Omental fat pad (tissue), 4 donors: ENCODE results near the gene TMEM120A. TPM values are rescaled to one million over a fixed set of nuclear protein-coding genes. Genes with fewer than 3 reads are reported as not detected.
A peak's percentile ranks its signal among the peaks of the same experiment; 100 is the strongest.
"Not testable (repeated sequence)": the region's sequence is repeated elsewhere in the genome, so short reads cannot be mapped to it uniquely, and the experiment has no call there.

Experiments
- ATAC-seq: fragments of 150-250 bp; one replicate; pipeline ENCODE4 v1.9.1; 2016; ENCODE audit warnings: mild to moderate bottlenecking, moderate library complexity; ENCODE audit not compliant: low FRiP score
- DNase-seq: peaks from one replicate; pipeline ENCODE4 v3.0.0-alpha.2; 2019; ENCODE audit warnings: low spot score
- total RNA-seq, 4 donors: library from RNA; depleted of rRNA; stranded (reverse); fragments of >200 nt; gene quantifications; one replicate each; pipeline ENCODE4 v1.1.0, GENCODE V29; 2016
- TF ChIP-seq, protein P1 (sequence below), 3 donors: fragments of 450-650 bp; IDR thresholded peaks; one replicate each; pipeline ENCODE4 v1.5.1; 2016 to 2017; ENCODE audit warnings: antibody characterized with exemption in 3 of 3, mild to moderate bottlenecking in 3 of 3, moderate library complexity in 2 of 3

The TMEM120A gene
- total RNA-seq, 4 donors from 2014 or later = 34.9 to 104 (median 51.5) TPM

- DNase-seq = peak; percentile 71
- TF ChIP-seq, protein P1, sequence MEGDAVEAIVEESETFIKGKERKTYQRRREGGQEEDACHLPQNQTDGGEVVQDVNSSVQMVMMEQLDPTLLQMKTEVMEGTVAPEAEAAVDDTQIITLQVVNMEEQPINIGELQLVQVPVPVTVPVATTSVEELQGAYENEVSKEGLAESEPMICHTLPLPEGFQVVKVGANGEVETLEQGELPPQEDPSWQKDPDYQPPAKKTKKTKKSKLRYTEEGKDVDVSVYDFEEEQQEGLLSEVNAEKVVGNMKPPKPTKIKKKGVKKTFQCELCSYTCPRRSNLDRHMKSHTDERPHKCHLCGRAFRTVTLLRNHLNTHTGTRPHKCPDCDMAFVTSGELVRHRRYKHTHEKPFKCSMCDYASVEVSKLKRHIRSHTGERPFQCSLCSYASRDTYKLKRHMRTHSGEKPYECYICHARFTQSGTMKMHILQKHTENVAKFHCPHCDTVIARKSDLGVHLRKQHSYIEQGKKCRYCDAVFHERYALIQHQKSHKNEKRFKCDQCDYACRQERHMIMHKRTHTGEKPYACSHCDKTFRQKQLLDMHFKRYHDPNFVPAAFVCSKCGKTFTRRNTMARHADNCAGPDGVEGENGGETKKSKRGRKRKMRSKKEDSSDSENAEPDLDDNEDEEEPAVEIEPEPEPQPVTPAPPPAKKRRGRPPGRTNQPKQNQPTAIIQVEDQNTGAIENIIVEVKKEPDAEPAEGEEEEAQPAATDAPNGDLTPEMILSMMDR (IDR thresholded peaks at IDR 0.05) = peak in 2 of 3 donors; percentile 10 to 69
- ATAC-seq = peak; percentile 54
Measured at GRCh38 chr7:76020031-76020714, 25.8 kb upstream of the TMEM120A start.

DNA sequence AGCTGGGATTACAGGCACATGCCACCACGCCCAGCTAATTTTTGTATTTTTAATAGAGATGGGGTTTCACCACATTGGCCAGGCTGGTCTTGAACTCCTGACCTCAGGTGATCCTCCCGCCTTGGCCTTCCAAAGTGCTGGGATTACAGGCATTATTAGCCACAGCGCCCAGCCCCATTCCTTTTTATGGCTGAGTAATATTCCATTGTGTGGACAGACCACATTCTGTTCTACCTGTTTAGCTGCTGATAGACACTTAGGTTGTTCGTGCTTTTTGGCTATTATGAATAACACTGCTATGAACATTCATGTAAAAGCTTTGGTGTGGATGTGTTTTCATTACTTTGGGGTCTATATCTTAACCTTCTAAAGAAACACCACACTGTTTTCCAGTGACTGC is 24.1 kb upstream of the TMEM120A start:
- DNase-seq, ATAC-seq: not testable (repeated sequence)

DNA sequence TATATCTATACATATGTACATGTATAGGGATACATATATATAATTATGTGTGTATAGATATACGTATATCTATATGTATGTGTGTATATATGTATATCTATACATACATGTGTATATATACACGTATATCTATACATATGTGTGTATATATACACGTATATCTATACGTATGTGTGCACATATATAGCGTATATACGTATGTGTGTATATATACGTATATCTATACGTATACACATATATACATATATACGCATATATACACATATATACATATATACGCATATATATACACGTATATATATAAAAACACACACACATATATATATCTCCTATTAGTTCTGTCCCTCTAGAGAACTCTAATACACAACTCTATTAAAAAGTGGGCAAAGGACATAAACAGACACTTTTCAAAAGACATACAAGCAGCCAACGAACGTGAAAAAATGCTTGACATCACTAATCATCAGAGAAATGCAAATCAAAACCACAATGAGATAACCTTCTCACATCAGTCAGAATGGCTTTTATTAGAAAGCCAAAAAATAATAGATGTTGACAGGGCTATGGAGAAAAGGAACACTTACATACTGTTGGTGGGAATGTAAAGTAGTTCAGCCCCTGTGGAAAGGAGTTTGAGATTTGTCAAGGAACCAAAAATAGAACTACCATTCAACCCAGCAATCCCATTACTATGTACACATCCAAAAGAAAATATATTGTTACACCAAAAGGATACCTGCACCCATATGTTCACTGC is 22.0 kb upstream of the TMEM120A start:
- ATAC-seq = no peak
- no peak for DNase-seq
- TF ChIP-seq, protein P1 (IDR thresholded peaks at IDR 0.05) = no peak

GRCh38 chr7:76011442-76011861 is 17.1 kb upstream of the TMEM120A start:
- TF ChIP-seq, protein P1 (IDR thresholded peaks at IDR 0.05) = no peak
- DNase-seq (no peak), ATAC-seq (no peak)

DNA sequence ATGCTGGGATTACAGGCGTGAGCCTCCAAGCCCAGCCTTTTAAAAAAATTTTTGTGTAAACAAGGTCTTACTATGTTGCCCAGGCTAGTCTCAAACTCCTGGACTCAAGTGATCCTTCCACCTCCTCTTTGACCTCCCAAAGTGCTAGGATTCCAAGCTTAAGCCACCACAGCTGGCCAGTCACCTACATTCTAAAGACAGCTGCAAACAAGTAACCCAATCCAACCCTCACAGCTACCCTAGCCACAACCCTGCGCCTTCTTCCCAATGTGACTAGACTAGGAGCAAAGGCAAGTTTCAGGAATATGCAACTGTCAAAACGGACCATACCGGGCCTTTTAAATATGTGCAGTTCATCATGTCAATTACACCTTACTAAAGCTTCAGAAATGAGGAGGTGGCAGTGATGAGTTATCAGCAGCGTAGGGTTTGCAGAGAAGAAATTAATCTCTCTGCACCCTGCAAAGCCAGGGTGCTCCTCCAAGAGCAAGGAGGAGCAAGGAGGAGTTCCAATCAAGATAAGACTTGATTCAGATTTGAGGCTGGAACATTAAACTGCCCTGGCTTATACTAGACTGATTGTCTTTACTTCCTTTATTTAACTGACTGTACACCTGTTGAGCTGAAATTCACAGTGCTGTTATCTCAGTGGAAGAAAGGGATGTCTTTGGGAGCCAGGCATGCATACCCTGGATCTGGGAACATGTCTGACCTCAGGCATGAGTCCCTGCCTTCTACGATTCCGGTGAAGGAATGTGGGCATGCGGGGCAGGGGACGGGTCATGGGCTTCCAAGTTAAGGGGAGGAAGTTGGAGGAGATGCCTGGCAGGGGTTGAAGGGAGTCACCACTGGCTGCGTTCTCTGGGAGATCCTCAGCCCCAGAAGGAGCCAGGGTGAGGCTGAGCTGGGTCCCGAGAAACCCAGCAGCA is 15.5 kb upstream of the TMEM120A start:
- TF ChIP-seq, protein P1 (IDR thresholded peaks at IDR 0.05) = no peak
- DNase-seq = no peak
- ATAC-seq = peak; percentile 15

DNA sequence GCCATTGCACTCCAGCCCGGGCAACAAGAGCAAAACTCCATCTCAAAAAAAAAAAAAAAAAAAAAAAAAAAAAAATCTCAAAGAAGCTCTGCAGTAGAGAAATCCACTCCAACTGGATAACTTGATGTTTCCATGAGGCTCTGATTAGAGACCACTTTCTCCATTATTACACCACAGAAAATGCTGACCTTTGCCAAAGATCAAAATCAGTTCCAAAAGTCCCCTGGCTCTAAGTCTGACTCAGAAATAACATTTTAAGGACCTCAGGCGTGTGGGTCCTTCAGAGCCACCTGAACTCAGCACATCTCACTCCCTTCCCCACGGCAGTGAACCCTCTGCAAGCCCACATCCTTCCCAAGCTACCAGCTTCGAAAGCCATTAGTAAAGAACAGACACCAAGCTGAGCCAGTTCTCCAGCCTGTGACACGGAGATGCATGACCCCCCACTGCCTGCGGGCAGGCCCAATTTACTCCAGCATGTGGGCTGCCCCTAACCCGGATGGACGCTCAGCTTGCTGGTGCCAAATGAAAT is 13.8 kb upstream of the TMEM120A start:
- DNase-seq (no peak), ATAC-seq (no peak)
- TF ChIP-seq, protein P1 (IDR thresholded peaks at IDR 0.05) = no peak

DNA sequence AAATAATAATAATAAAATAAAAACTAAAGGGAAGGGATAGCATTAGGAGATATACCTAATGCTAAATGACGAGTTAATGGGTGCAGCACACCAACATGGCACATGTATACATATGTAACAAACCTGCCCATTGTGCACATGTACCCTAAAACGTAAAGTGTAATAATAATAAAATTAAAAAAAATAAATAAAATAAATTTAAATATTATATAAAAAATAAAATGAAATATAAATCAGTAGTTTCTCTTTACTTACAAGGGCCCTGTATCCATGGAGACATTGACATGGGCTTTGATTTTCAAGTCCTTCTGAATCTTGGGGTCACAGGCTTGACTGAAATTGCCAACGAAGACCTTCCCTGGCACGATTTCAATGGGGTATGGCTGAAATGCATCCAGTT is 10.6 kb upstream of the TMEM120A start:
- not testable (repeated sequence) for DNase-seq, ATAC-seq
